COR-L47 (cell line): ENCODE measurements around the gene XNDC1N.

Source experiments
- DNase-seq: peaks from one replicate; lab custom pipeline; 2025; lab: John Stamatoyannopoulos, UW

The XNDC1N gene, protein sequence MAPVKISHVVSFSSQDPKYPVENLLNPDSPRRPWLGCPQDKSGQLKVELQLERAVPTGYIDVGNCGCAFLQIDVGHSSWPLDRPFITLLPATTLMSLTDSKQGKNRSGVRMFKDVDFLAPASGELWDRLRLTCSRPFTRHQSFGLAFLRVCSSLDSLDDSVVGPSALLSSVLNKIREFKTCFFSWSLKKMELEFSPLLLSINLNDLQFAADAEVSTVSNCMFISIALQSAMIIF

GRCh38 chr11:71927820-71928736 is at the start of gene XNDC1N:
TSS of gene XNDC1N (minus strand) at chr11:71928594. CDS start at chr11:71923353, 5,241 bp downstream.
- DNase-seq: peak; percentile 86

- peak; percentile 29 for DNase-seq
These were observed 49.5 kb upstream of the XNDC1N start for GRCh38 chr11:71977743-71978418.

DNA sequence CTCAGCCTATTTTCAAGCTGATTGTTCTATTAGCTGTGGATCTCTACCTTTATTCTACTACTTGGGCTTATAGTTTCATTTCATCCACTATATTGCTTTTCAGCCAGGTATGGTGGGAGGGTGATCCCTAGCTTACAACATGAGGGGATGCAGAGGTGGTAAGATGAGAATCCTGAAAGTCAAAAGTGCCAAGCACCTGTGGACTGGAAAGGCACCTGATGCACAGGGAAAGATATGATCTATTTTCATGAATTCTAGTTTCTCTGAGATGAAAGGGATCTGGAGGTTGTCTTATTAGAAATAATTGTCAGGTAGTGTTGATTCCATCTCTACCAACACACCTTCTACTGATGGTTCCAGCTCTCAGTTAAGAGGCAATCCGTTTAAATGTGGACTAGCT is 48.7 kb upstream of the XNDC1N start:
- DNase-seq: no peak

DNA sequence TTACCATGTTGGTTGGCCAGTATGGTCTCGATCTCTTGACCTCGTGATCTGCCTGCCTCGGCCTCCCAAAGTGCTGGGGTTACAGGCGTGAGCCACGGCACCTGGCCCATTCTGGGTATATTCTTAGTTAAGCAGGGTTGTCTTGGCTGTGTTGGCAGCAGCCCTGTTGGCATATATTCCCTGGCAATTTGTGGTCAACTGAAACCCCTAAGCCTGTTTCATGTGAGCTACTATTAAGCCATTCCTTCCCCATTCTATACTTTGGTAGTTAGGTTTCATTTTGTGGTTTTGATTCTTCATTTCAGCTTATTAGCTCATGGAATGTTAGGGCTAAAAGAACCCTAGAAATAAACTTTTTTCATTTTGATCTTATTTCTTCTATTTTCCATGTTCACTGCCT is 48.2 kb upstream of the XNDC1N start:
- DNase-seq: no peak

DNA sequence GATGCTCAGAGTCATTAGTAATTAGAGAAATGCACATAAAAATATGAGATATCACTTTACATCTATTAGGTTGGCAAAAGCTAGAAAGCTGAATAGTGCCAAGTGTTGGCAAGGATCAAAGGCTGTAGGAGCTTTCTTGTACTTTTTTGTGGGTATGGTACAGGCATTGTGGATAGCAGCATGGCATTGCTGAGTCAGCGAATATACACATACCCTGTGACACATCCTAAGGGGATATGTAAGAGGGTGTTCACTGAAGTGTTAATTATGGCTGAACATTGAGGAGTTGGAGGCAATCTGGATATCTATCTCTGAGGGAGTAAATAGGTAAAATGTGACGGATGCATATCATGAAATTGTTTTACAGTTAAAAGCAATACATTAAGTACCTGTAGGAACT is 43.3 kb upstream of the XNDC1N start:
- DNase-seq: no peak

DNA sequence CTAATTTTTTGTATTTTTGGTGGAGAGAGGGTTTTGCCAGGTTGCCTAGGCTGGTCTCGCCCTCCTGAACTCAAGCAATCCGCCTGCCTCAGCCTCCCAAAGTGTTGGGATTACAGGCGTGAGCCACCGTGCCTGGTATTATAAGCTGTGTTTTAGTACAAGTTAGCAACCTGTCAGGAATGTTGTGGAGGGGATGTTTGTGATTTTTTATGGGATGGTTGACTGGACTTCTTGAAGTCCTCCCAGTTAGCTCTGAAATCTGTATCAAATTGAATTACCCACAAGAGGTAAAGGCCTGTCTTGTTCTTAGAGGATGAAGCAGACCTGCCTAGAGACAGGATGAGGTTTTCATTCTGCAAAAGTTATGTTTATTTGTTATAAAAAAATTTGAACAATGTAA is 36.2 kb upstream of the XNDC1N start:
- no peak for DNase-seq

- DNase-seq: no peak
These were observed 35.1 kb upstream of the XNDC1N start for GRCh38 chr11:71963468-71963867.

DNA sequence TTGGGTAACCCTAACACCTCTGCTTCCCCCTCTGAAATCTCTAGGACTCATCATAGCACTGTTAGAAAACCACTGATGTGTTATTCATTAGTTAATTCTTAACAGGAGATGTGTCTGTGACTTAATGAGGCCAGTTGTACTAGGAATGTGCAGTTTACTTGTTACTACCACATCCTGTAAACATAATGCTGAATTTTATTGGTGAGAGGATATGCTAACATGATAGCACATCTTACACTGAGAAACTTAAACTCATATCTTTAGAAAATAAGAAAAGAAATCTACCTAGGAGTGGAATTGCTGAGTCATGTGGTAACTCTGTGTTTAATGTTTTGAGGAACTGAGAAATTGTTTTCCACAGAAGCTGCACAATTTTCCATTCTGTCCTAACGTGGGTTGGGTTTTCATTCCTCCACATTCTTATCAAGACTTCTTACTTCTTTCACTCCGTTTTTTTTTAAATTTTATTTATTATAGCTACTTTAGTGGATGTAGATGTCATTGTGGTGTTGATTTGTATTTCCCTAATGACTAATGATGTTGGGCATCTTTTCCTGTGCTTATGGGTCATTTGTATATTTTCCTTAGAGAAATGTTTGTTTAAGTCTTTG is 34.1 kb upstream of the XNDC1N start:
- no peak for DNase-seq

DNA sequence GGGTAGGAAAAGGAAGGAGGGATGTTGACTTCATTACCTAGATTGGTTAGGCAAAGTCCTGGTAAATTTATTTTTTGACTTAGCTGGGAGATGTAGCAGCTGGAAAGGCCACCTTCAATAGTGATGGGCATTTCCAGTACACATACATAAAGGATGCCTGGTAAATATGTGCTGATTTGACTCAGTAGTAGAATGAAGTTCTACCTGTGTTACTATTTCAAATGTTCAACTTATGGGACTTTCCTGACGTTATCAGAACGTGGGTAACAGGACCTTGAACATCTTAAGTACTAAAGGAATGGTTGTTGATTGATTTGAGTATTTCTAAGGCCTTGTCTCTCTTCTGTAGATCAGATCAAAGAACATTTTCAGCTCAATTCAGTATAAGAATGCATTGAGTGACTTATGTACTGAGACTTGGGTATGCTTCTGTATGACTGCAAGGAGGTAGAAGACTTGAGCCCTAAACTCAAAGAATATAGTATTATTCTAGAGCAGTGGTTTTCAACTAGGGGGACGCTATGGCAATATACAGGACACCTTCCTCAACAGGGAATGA is 27.6 kb upstream of the XNDC1N start:
- DNase-seq: no peak

DNA sequence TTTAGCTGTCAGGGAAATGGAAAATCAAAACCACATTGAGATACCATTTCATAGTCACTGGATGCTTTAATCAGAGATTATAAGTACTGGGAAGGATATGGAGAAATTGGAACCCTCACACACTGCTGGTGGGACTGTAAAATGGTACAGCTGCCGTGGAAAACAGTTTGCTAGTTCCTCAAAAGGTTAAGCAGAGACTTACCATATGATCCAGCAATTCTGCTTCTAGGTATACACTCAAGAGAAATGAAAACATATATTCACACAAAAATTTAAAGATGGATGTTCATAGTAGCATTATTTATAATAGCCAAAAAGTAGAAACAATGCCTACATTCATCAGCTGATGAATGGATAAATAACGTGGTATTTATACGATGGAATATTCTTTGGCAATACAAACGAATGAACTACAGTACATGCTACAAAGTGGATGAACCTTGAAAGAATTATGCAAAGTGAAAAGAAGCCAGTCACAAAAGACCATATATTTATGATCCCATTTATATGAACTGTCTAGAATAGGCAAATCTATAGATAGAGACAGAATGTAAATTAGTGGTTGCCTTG is 23.4 kb upstream of the XNDC1N start:
- no peak for DNase-seq

- DNase-seq: no peak
These were observed 20.6 kb upstream of the XNDC1N start for GRCh38 chr11:71949034-71949433.

GRCh38 chr11:71948314-71949027 is 20.1 kb upstream of the XNDC1N start:
- no peak for DNase-seq

DNA sequence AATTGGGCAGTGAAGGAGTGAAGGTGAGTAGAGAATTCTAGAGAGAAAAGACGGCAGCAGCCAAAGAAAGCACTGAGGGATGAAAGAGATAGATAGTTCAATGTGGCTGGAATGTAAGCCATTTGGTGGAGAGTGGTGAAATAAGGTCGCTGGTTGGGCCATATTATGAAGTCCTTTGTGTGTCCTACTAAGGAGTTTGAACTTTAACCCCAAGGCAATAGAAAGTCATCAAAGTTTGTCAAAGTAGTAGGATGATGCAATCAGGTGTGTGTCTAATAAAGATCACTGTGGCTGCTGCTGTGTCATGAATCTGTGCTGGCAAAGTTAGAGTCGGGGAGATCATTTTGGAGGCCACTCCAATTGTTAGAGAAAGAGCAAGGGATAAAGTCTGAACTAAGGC is 19.1 kb upstream of the XNDC1N start:
- DNase-seq: no peak

DNA sequence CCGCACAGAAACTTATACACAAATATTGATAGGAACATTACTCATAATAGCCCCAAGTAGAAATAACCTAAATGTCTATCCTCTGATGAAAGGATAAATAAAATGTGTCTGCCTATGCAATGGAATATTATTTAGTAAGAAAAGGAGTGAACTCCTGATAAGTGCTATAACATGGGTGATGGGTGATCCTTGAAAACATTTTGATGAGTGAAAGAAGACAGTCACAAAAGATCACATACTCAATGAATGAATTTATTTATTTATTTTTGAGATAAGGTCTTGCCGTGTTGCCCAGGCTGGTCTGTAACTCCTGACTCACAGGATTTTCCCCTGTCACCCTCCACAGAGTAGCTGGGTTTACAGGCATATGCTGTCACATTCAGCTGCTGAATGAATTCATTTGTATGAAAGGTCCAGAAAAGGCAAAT is 17.8 kb upstream of the XNDC1N start:
- DNase-seq: no peak

- DNase-seq: no peak
These were observed 12.3 kb upstream of the XNDC1N start for GRCh38 chr11:71940561-71941219.

DNA sequence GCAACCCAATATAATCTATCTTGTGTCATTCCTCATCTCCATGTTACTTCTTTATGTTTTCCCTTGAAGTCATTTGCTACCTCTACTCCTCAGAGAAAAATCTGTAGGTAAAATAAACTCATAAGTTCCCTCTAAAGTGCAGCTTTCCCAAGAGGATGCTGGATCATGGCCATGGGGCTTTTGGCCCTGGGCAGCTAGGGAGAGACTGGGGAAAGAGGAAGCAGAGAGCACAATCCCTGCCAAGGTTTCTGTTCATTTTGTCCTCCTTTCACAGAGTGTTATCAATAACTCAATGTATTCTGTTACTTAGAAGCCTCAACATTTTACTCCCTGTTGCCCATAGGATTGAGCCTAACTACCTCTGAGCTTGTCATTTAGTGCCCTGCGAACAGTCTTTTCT is 9.4 kb upstream of the XNDC1N start:
- DNase-seq: no peak

DNA sequence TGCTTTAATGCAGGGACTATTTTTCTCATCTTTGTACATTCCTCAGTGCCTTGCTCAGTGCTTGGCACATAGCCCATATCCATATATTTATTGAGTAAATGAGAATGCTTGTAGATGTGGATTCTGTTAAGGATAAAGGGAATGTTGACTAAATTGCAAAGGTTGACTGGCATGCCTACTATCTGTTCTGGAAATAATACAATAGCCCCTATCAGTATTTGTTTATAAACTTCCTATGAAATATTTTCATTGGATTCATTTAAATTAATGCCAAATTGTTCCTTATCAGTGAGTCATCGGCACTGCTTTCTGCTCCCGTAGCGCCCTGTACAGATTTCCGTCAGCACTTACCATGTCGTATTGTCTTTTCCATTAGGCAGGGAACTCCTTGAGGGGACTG is 8.4 kb upstream of the XNDC1N start:
- DNase-seq: no peak

DNA sequence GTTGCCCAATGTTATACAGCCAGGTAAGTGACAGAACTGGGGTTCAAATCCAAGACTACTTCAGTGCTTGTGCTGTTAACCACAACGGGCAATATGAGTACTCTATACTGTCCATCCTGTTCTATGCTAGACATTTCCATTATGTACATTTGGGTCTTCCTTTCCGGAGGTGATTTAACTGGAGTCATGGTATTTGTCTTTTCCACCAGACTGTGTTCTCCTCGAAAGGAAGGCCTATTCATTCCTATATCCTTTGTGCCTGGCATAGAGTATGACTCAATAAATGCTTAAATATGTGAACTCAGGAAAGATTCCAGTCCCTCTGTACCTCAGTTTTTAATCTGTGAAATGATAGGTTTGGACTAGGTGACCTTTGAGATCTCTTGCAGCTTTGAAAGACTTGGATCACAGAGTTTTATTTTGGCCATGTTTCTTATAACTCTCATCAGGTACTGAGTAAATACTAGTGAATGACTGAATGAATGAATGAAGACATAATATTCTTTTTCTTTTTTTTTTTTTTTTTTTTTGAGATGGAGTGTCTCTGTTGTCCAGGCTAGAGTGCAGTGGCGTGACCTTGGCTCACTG is 7.0 kb upstream of the XNDC1N start:
- DNase-seq: no peak

DNA sequence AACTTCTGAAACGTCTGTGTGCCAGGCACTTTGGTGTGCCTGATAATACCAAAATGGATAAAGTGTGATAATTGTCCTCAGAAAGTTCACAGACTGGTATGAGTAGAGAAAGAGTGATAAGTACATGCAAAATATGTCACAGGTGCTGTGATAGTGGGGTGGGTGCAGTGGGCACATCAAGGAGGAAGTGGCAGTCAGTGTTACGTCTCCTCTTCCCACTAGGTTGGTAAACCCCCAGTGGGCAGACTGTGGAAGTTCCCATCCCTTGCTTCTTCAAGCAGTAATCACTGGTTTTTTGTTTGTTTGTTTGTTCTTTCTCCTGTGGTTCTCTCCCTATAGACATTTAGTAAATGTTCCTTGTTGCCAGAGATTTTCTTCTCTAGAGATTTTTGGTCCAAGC is 5.8 kb upstream of the XNDC1N start:
- no peak for DNase-seq
